HTERT RPE-1 (cell line): Measurements from ENCODE around the gene DCDC2.
"Not testable (repeated sequence)": the region's sequence is repeated elsewhere in the genome, so short reads cannot be mapped to it uniquely, and the experiment has no call there.

ENCODE experiments used
- in situ Hi-C: fragments of 300-500 bp; cut with MboI; formaldehyde crosslinking; loops from 4 replicates; pipeline ENCODE4 v1.14.3; 2020; ENCODE audit warnings: low sequenced_read_pairs

The DCDC2 gene

DNA sequence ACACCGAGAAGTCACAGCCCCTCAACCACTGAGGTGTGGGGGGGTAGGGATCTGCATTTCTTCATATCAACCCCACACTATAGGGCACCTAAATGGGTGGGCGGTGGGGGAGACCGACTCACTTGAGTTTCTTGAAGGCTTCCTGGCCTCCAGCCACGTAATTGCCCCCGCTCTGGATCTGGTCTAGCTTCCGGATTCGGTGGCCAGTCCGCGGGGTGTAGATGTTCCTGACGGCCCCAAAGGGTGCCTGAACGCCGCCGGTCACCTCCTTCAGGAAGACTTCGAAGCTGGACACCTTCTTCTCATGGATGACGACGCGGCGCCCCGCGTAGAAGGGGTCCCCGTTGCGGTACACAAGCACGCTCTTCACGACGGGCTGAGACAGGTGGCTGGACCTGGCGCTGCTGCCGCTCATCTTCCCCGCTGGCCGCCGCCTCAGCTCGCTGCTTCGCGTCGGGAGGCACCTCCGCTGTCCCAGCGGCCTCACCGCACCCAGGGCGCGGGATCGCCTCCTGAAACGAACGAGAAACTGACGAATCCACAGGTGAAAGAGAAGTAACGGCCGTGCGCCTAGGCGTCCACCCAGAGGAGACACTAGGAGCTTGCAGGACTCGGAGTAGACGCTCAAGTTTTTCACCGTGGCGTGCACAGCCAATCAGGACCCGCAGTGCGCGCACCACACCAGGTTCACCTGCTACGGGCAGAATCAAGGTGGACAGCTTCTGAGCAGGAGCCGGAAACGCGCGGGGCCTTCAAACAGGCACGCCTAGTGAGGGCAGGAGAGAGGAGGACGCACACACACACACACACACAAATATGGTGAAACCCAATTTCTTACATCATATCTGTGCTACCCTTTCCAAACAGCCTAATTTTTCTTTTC is at the start of gene DCDC2:
DCDC2 (minus strand) TSS at position 724 of the 883 bp plus-strand sequence; CDS start at position 415, 309 bp downstream.
- in situ Hi-C loops, result no loop called here

DNA sequence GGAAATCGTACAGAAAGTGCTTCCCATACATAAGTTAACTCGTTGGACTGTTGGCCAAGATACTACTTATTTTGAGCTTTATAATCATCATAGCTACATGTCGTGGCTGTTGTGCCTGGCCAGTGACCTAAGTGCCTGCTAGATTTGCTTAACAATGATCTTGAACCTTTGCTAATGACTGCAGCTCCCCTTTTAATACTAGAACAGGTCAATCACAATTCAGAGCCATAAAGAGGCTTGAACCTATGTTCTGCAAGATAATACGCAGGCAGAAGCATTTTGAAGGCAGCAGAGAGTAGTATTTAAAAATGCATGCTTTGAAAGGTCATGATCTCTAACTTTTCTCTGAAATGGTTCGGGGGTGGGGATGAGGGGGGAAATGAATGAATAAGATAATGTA is 47.4 kb upstream of the DCDC2 start:
- in situ Hi-C loops, result no loop called here

DNA sequence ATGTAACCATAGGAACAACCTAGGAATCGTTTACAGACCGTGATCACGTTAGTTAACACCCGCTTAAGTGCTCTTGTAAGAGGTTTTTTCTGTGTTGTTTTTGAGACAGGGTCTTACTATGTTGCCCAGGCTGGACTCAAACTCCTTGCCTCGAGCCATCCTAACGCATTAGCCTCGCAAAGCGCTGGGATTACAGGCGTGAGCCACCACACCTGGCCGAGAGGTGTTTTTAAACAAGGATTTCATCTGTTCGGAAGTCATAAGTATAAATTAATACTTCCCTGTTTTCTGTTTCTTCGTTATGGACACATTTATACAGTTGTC is 45.6 kb upstream of the DCDC2 start:
- in situ Hi-C loops, result no loop called here

DNA sequence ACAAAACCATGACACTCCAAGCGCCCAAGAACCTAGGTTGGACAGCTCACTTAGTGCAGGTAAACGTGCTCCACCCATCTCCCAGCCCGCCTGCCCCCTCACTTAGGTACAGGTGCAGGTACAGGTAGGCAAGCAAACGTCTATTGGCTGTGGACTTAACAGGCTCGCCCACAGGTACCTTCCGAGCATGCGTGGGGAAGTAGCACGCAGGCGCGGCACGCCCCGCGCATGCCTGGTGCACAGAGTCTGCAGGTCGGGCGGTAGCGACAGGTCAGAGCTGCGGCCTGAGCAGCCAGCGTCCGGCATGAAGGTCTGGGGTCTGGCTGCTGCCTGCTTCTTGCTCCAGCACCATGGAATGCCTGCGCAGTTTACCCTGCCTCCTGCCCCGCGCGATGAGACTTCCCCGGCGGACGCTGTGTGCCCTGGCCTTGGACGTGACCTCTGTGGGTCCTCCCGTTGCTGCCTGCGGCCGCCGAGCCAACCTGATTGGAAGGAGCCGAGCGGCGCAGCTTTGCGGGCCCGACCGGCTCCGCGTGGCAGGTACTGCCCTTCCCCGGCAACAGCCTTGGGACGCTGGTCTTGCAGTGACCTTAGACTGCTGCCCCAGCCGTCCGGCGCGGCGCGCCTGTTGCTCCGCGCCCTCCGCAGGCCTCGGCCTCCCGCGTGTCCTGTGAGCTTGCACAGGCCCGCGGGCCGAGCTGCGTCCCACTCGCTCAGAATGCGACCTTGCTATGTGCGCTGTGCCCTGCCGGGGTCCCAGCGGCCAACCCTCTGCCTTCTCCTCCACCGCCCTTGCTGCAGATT is 45.0 kb upstream of the DCDC2 start, which contains the start of gene MRS2:
MRS2 (plus strand) TSS at position 240 of the 804 bp plus-strand sequence; CDS start at position 351, 111 bp downstream.
- in situ Hi-C loops, result no loop called here

DNA sequence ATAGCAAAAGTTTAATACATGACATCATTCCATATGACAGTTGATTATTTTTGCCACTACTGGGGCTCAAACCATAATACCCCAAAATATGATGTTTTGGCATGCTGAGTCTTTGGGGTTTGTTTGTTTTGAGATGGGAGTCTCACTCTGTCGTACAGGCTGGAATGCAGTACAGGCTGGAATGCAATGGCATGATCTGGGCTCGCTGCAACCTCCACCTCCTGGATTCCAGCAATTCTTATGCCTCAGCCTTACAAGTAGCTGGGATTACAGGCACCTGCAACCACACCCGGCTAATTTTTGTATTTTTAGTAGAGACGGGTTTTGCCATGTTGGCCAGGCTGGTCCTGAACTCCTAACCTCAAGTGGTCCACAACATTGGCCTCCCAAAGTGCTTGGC is 43.6 kb upstream of the DCDC2 start:
- in situ Hi-C loops, result no loop called here

DNA sequence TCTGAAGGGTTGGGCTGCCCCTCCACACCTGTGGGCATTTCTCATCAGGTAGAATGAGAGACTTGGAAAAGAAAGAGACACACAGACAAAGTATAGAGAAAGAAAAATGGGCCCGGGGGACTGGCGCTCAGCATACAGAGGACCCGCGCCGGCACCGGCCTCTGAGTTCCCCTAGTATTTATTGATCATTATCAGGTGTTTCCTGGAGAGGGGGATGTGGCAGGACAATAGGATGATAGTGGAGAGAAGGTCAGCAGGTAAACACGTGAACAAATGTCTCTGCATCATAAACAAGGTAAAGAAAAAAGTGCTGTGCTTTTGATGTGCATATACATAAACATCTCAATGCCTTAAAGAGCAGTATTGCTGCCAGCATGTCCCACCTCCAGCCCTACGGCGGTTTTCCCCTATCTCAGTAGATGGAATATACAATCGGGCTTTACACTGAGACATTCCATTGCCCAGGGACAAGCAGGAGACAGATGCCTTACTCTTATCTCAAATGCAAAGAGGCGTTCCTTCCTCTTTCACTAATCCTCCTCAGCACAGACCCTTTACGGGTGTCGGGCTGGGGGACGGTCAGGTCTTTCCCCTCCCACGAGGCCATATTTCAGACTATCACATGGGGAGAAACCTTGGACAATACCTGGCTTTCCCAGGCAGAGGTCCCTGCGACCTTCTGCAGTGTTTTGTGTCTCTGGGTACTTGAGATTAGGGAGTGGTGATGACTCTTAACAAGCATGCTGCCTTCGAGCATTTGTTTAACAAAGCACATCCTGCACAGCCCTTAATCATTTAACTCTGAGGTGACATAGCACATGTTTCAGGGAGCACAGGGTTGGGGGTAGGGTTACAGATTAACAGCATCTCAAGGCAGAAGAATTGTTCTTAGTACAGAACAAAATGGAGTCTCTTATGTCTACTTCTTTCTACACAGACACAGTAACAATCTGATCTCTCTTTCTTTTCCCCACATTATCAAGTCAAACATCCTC is 42.5 kb upstream of the DCDC2 start:
- in situ Hi-C loops, result not testable (repeated sequence)

DNA sequence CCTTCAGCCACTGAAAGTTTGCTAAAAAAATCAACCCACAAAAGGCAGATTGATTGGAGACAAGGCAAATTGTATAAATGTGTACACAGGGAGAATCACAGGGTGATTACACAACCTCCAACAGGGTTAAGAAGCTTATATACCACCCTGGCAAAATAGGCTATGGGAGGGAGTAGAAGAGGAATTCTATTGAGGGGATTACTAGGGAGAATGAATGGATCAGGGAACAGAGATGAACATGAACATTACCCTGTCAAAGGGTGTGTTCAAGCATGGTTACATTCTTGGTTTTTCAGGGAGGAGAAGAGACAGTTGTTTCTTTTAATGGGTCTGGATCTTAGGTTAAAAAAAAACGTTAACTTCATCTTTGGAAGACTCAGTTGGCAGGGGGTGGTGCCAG is 39.8 kb upstream of the DCDC2 start:
- in situ Hi-C loops, result loop anchor here (25.0 kb wide), 1 partner anchor 110 kb away; no protein-coding TSS in a partner anchor

DNA sequence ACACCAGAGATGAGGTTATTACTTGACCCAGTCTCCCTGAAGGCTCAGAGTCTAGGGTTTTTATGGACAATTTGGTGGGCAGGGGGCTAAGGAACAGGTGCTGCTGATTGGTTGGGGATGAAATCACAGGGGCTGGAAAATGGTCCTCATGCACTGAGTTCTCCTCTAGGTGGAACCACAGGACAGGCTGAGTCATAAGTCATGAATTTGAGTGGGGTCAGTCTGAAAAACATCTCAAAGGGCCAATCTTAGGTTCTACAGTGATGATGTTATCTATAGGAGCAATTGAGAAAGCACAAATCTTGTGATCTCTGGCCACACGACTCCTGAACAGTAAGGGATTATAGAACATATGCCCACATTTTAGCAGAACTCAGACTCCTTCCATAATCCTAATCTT is 39.0 kb upstream of the DCDC2 start:
- in situ Hi-C loops, result loop anchor here (25.0 kb wide), 1 partner anchor 110 kb away; no protein-coding TSS in a partner anchor

DNA sequence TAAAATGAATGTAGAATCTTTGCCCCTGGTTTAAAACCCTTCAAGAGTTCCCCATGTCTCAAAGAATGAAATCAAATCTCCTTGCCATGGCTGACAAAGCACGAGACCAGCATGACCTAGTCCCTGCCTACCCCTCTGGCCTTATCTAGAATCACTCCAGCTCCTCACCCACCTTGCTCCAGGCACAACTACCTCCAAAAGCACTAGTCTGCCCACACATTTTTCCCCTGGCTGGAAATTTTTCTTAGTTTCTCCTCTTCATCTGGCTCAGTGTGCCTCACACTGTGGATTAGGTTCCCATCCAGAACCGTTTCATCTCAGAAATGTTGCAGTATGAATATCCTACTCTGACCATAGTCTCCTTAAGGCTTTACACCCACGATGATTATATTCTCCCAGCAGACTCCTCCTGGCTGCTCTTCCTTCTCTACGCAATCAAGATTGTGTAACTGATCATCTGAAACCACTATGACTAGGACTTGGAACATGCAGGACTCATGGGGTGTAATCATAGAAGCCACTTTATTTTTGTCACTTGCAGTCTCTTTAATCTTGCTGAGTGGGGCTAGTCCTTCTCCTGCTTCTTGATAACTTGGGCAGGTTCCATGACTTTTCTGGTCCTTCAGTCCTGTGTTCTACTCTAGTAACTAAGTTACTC is 37.0 kb upstream of the DCDC2 start:
- in situ Hi-C loops, result loop anchor here (25.0 kb wide), 1 partner anchor 108 kb away; no protein-coding TSS in a partner anchor

DNA sequence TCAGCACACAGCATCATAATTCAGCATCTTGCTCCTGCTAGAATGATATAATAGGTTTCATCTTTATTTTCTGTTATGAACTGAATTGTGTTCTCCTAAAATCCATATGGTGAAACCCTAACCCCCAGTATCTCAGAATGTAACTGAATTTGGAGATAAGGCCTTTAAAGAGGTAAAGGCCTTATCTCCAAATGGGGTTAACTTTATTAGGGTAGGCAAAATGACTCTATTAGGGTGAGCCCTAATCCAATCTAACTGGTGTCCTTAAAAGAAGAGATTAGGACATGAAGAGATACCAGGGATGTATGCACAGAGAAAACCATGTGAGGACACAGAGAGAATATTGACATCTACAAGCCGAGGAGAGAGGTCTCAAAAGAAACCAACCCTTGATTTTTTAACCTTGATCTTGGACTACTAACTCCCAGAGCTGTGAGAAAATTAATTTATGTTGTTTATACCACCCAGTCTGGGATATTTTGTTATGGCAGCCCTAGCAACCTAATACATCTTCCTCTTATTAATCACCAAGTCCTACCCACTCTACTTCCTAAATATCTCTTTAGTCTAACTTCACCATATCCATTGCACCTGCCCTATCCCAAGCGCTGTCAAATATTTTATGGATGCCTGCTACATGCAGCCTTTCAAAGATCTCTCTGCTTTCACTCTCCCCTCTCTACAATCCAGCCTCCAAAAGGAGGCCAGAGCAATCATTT is 36.4 kb upstream of the DCDC2 start:
- in situ Hi-C loops, result loop anchor here (25.0 kb wide), 1 partner anchor 107 kb away; no protein-coding TSS in a partner anchor

DNA sequence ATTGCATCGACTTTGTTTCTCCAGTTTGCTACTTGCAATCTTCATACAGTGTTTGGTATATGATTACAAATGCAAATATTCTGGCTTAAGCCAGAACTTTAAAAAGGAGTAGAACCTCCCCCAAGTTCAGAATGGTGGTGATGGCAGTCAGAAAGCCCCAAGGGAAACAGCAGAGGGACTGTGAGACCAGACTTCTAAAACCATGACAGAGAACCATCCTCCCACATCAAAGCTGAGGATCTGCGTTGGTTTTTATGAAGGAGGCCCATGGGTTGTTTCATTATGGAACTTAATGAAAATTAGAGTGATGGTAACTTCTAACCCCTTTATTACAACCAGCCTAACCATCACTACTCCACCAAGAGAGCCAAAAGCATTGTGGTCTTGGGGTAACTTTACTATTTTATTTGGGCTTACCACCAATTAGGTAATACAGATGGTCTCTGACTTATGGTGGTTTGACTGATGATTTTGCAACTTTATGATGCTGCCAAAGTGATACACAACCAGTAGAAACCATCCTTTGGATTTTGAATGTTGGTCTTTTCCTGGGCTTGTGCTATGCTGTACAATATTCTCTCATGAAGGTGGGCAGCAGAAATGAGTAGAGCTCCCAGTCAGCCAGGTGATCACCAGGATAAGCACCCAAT is 34.0 kb upstream of the DCDC2 start:
- in situ Hi-C loops, result loop anchor here (25.0 kb wide), 1 partner anchor 105 kb away; no protein-coding TSS in a partner anchor

DNA sequence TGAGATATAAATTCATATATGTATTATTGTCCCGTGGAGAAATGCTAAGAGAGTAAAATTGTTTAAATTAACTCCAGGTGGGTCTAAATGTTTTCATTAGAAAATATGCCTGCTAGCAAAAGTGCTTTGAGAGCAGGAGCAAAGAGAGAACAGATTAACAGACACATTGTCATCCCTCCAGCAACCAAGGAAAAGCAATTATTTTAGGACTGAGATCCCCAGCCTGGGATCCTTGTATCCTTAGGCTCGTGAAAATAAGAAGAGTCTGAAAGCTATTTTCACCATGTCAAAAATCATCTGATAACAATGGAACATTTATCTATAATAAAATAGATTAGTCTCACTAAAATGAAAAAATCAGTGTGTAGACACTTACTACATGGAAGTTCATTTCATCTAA is 33.3 kb upstream of the DCDC2 start:
- in situ Hi-C loops, result loop anchor here (25.0 kb wide), 1 partner anchor 104 kb away; no protein-coding TSS in a partner anchor

DNA sequence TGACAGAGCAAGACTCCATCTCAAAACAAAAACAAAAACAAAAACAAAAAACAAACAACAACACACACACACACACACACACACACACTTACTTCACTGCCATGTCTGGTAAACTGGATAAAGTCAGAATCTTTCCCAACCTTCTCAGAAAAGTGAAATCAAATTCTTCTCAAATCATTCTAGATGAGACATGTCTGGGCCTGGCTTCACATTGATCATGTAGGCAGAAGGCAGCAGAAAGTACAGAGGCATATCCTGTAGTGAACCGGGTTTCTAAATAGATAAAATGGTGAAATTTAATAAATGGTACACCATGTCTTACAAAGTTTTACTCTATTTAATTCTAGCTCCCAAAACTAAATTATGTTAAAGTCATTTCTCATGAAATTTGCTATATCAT is 30.0 kb upstream of the DCDC2 start:
- in situ Hi-C loops, result loop anchor here (25.0 kb wide), 1 partner anchor 101 kb away; no protein-coding TSS in a partner anchor

DNA sequence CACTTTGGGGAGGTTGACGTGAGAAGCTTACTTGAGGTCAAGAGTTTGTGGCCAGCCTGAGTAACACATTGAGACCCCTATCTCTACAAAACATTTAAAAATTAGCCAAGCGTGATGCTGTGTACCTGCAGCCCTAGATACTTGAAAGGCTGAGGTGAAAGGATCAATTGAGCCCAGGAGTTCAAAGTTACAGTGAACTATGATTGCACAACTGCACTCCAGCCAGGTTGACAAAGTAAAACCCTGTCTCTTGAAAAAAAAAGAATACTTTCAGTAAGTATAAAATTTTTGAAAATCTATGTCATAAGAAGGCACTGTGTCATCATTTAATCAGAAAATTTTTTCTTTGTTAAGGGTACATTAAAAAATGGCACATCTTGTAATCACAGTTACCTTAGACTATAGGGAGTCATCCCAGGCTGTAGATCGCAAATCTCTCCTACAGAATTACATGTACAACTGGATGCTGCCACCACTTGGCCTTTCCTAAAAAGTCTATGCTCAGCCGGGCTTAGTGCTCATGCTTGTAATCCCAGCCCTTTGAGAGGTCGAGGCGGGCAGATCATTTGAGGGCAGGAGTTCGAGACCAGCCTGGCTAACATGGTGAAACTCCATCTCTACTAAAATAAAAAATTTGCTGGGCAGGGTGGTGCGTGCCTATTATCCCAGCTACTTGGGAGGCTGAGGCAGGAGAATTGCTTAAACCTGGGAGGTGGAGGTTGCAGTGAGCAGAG is 27.8 kb upstream of the DCDC2 start:
- in situ Hi-C loops, result loop anchor here (25.0 kb wide), 1 partner anchor 98 kb away; no protein-coding TSS in a partner anchor

DNA sequence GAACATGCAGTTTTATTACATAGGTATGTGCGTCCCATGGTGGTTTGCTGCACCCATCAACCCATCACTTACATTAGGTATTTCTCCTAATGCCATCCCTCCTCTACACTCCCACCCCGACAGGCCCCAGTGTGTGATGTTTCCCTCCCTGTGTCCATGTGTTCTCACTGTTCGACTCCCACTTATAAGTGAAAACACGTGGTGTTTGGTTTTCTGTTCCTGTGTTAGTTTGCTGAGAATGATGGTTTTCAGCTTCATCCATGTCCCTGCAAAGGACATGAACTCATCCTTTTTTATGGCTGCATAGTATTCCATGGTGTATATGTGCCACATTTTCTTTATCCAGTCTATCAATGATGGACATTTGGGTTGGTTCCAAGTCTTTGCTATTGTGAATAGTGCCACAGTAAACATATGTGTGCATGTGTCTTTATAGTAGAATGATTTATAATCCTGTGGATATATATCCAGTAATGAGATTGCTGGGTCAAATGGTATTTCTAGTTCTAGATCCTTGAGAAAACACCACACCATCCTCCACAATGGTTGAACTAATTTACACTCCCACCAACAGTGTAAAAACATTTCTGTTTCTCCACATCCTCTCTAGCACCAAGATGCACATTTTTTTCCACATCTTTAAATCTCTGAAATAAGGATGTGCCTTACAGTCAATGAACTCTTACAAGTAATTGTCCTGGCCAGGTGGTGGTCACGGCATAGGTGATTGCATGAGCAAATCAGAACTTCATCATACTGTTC is 26.7 kb upstream of the DCDC2 start:
- in situ Hi-C loops, result loop anchor here (25.0 kb wide), 1 partner anchor 97 kb away; no protein-coding TSS in a partner anchor

DNA sequence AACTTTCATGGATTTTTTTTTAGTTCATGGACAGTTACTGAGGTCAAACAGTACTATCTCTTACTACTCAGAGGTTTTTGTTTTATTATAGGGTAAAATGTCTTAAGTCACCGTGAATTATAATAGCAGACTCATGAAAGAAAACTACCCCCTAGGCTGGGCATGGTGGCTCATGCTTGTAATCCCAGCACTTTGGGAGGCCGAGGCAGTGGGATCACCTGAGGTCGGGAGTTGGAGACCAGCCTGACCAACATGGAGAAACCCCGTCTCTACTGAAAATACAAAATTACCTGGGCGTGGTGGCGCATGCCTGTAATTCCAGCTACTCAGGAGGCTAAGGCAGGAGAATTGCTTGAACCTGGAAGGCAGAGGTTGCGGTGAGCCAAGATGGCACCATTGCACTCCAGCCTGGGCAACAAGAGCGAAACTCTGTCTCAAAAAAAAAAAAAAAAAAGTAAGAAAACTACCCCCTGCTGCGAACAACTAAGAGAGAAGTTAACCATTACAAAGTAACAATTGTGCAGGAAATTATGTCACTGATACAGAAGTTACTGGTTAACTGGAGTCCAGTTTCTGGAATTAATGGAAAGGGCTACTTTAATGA is 25.1 kb upstream of the DCDC2 start:
- in situ Hi-C loops, result loop anchor here (25.0 kb wide), 1 partner anchor 96 kb away; no protein-coding TSS in a partner anchor

DNA sequence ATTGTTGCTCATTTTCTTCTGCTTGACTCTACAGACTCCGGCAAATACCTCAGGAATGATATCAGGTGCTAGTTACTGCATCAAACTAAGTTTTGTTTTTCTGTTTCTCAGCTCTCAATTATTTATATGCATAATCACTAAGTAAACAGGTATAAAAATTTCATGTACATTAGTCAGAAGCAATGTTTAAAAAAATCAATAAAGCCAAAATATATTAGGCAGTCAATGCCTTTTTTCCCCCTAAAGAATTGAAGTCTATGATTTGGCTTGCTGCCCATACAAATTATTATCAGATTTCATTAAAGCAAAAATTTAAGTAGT is 24.3 kb upstream of the DCDC2 start:
- in situ Hi-C loops, result loop anchor here (25.0 kb wide), 1 partner anchor 95 kb away; no protein-coding TSS in a partner anchor
